Mucosa of gallbladder (tissue), 1 donor: ENCODE data around the gene ATOH8. TPM values are rescaled to one million over a fixed set of nuclear protein-coding genes. Genes with fewer than 3 reads are reported as not detected.

ENCODE experiments used
- DNase-seq: peaks from one replicate; pipeline ENCODE4 v3.0.0-alpha.2; 2020; ENCODE audit warnings: low spot score
- total RNA-seq: library from RNA; stranded (reverse); gene quantifications from one replicate; pipeline ENCODE4 v1.2.1, GENCODE V29; 2021
- donor health status: DM: no; HTN: no; CAD: no.

ATOH8 gene
- total RNA-seq, 1 donor from 2014 or later = 9.0 TPM

GRCh38 chr2:85718885-85719492, 34.8 kb upstream of the ATOH8 start:
- DNase-seq = peak; percentile 74

GRCh38 chr2:85719609-85720240, 34.1 kb upstream of the ATOH8 start:
- DNase-seq = no peak

GRCh38 chr2:85720533-85720932, 33.3 kb upstream of the ATOH8 start:
- DNase-seq = no peak

GRCh38 chr2:85721641-85722040, 32.1 kb upstream of the ATOH8 start:
- no peak for DNase-seq

- DNase-seq = no peak
Measured at GRCh38 chr2:85722519-85722918, 31.3 kb upstream of the ATOH8 start.

- no peak for DNase-seq
Measured at GRCh38 chr2:85723707-85724360, 30.0 kb upstream of the ATOH8 start.

GRCh38 chr2:85724731-85725181, 29.0 kb upstream of the ATOH8 start:
- no peak for DNase-seq

GRCh38 chr2:85725451-85725850, 28.3 kb upstream of the ATOH8 start:
- DNase-seq = no peak

- DNase-seq = no peak
Measured at GRCh38 chr2:85727798-85728197, 26.0 kb upstream of the ATOH8 start.

GRCh38 chr2:85728342-85728741, 25.4 kb upstream of the ATOH8 start:
- no peak for DNase-seq

- peak; percentile 86 for DNase-seq
Measured at GRCh38 chr2:85728883-85729824, 24.6 kb upstream of the ATOH8 start.

GRCh38 chr2:85729825-85730510, 23.8 kb upstream of the ATOH8 start:
- DNase-seq = no peak

GRCh38 chr2:85730686-85731230, 23.0 kb upstream of the ATOH8 start:
- DNase-seq = no peak

- DNase-seq = no peak
Measured at GRCh38 chr2:85731606-85732005, 22.2 kb upstream of the ATOH8 start.

GRCh38 chr2:85732467-85733120, 21.2 kb upstream of the ATOH8 start:
- no peak for DNase-seq

- no peak for DNase-seq
Measured at GRCh38 chr2:85733121-85733960, 20.4 kb upstream of the ATOH8 start.

GRCh38 chr2:85734015-85734414, 19.8 kb upstream of the ATOH8 start:
- DNase-seq = no peak

- DNase-seq = no peak
Measured at GRCh38 chr2:85734942-85735608, 18.7 kb upstream of the ATOH8 start.

- DNase-seq = no peak
Measured at GRCh38 chr2:85735691-85736090, 18.1 kb upstream of the ATOH8 start.
